Colon (tissue), 2 donors: ENCODE measurements around the gene CPAMD8.

Experiments used
- FAIRE-seq: peaks from 2 replicates; lab custom pipeline; 2012; peaks lifted over from hg19 to GRCh38; lab: Jason Lieb, UNC
- donor health status: control.
- donor health status: control.

Gene CPAMD8

GRCh38 chr19:16872728-16873127, 153.9 kb downstream of the CPAMD8 start:
- no peak for FAIRE-seq

- no peak for FAIRE-seq
Measured at GRCh38 chr19:16871871-16872270, 154.7 kb downstream of the CPAMD8 start.

GRCh38 chr19:16869331-16869972, 157.2 kb downstream of the CPAMD8 start:
- no peak for FAIRE-seq

GRCh38 chr19:16868423-16869130, 158.0 kb downstream of the CPAMD8 start:
- FAIRE-seq: no peak

- FAIRE-seq: no peak
Measured at GRCh38 chr19:16867211-16867610, 159.4 kb downstream of the CPAMD8 start.

- FAIRE-seq: no peak
Measured at GRCh38 chr19:16862826-16863415, 163.7 kb downstream of the CPAMD8 start.

- no peak for FAIRE-seq
Measured at GRCh38 chr19:16861834-16862233, 164.8 kb downstream of the CPAMD8 start.

GRCh38 chr19:16861011-16861410, 165.6 kb downstream of the CPAMD8 start:
- FAIRE-seq: no peak

GRCh38 chr19:16860118-16860517, 166.5 kb downstream of the CPAMD8 start:
- no peak for FAIRE-seq

GRCh38 chr19:16859626-16860025, 167.0 kb downstream of the CPAMD8 start:
- no peak for FAIRE-seq

GRCh38 chr19:16856091-16856490, 170.5 kb downstream of the CPAMD8 start:
- no peak for FAIRE-seq

- no peak for FAIRE-seq
Measured at GRCh38 chr19:16853066-16853465, 173.5 kb downstream of the CPAMD8 start.

GRCh38 chr19:16851031-16851712, 175.4 kb downstream of the CPAMD8 start:
- FAIRE-seq: no peak

GRCh38 chr19:16850133-16850532, 176.5 kb downstream of the CPAMD8 start:
- FAIRE-seq: no peak

- no peak for FAIRE-seq
Measured at GRCh38 chr19:16849168-16849567, 177.4 kb downstream of the CPAMD8 start.

- no peak for FAIRE-seq
Measured at GRCh38 chr19:16847430-16847829, 179.2 kb downstream of the CPAMD8 start.

- FAIRE-seq: no peak
Measured at GRCh38 chr19:16846901-16847300, 179.7 kb downstream of the CPAMD8 start.
